H1 (cell line): ENCODE data around the gene SYT13. TPM values are rescaled to one million over a fixed set of nuclear protein-coding genes. Genes with fewer than 3 reads are reported as not detected.

Experiments
- CTCF ChIA-PET: fragments of 300-600 bp; sonication (Branson Sonifier 250); formaldehyde crosslinking; loops from one replicate; lab custom pipeline; 2021; ENCODE audit not compliant: partially characterized antibody; lab: Charles Lee
- POLR2A ChIA-PET: fragments of 300-600 bp; sonication (Branson Sonifier 250); formaldehyde crosslinking; loops from one replicate; lab custom pipeline; 2021; ENCODE audit warnings: inconsistent platforms; ENCODE audit not compliant: partially characterized antibody; lab: Charles Lee
- DNase-seq, 2 experiments: peaks; one replicate each; pipeline versions ENCODE4 v3.0.0 to v3.0.0-alpha.2; 2010 to 2022; ENCODE audit warnings: low spot score in 2 of 2, low read depth in 1 of 2, mixed read lengths in 1 of 2
- FAIRE-seq: peaks from 2 replicates; lab custom pipeline; 2011; peaks lifted over from hg19 to GRCh38; lab: Jason Lieb, UNC
- H2AFZ ChIP-seq: 2 replicates; pipeline ENCODE4 v1.8.1; 2012; ENCODE audit warnings: low read length, inconsistent platforms
- H2AK5ac ChIP-seq: 2 replicates; pipeline ENCODE4 v1.6.1; 2013; ENCODE audit warnings: low read depth, low read length
- H2BK120ac ChIP-seq: replicated peaks from 2 replicates; pipeline ENCODE3; 2013; ENCODE audit warnings: low read depth, low read length, inconsistent platforms
- H2BK12ac ChIP-seq: 2 replicates; pipeline ENCODE4 v1.6.1; 2013; ENCODE audit warnings: low read depth, low read length
- H2BK15ac ChIP-seq: 2 replicates; pipeline ENCODE4 v1.6.1; 2013; ENCODE audit warnings: low read length
- H2BK20ac ChIP-seq: 2 replicates; pipeline ENCODE4 v1.6.1; 2013; ENCODE audit warnings: low read length
- H2BK5ac ChIP-seq: 2 replicates; pipeline ENCODE4 v1.6.1; 2013; ENCODE audit warnings: low read depth, low read length
- H3K14ac ChIP-seq: 2 replicates; pipeline ENCODE4 v1.6.1; 2013; ENCODE audit warnings: inconsistent platforms; ENCODE audit not compliant: insufficient read length
- H3K18ac ChIP-seq: 2 replicates; pipeline ENCODE4 v1.6.1; 2013; ENCODE audit warnings: low read length; ENCODE audit errors: extremely low read depth
- H3K23ac ChIP-seq: 2 replicates; pipeline ENCODE4 v1.6.1; 2013; ENCODE audit warnings: inconsistent platforms; ENCODE audit not compliant: insufficient read length
- H3K23me2 ChIP-seq: 2 replicates; pipeline ENCODE4 v1.6.1; 2013; ENCODE audit warnings: low read depth, low read length
- H3K27ac ChIP-seq: 2 replicates; pipeline ENCODE4 v1.6.1; 2011; ENCODE audit warnings: low read depth, low read length, inconsistent platforms
- H3K27me3 ChIP-seq, 4 experiments: replicated peaks in 1 of 4; 1 replicate in 1 of 4; 2 replicates in 3 of 4; pipeline versions ENCODE4 v1.6.1 to v1.8.1; 2011 to 2013; ENCODE audit warnings: low read length in 3 of 4, mild to moderate bottlenecking in 3 of 4, inconsistent platforms in 2 of 4, mixed read lengths in 2 of 4, moderate library complexity in 1 of 4; ENCODE audit not compliant: control insufficient read depth in 3 of 4, insufficient read depth in 3 of 4; ENCODE audit errors: extremely low read depth in 1 of 4
- H3K36me3 ChIP-seq, 4 experiments: 2 replicates each; pipeline versions ENCODE4 v1.6.1 to v1.8.1; 2011 to 2013; ENCODE audit warnings: mild to moderate bottlenecking in 4 of 4, low read length in 3 of 4, moderate library complexity in 2 of 4, control low read depth in 1 of 4, inconsistent platforms in 1 of 4; ENCODE audit not compliant: insufficient read depth in 4 of 4, control insufficient read depth in 2 of 4
- H3K4ac ChIP-seq: replicated peaks from 2 replicates; pipeline ENCODE3; 2013; ENCODE audit warnings: low read length, low read depth, mixed read lengths, inconsistent platforms; ENCODE audit not compliant: insufficient read length
- H3K4me1 ChIP-seq, 4 experiments: replicated peaks in 1 of 4; 1 replicate in 1 of 4; 2 replicates in 3 of 4; pipeline versions ENCODE4 v1.6.1 to v1.8.1; 2011 to 2013; ENCODE audit warnings: low read length in 3 of 4, inconsistent platforms in 2 of 4, mixed read lengths in 1 of 4; ENCODE audit not compliant: insufficient read depth in 4 of 4, control insufficient read depth in 3 of 4
- H3K4me2 ChIP-seq, 2 experiments: 2 replicates each; pipeline versions ENCODE4 v1.6.1 to v1.8.1; 2011 to 2013; ENCODE audit warnings: low read depth in 2 of 2, low read length in 2 of 2, control low read depth in 1 of 2, inconsistent platforms in 1 of 2, mild to moderate bottlenecking in 1 of 2; ENCODE audit not compliant: insufficient read depth in 1 of 2
- H3K4me3 ChIP-seq, 4 experiments: fragments of 200-600, 300-600 bp in 1 of 4; sonication (generic), shearing (Covaris generic), sonication (Bioruptor Twin) in 1 of 4; 2 replicates each; pipeline versions ENCODE4 v1.5.1 to v1.8.1; 2011 to 2016; ENCODE audit warnings: low read length in 4 of 4, low read depth in 3 of 4, control low read depth in 2 of 4, inconsistent platforms in 2 of 4, mild to moderate bottlenecking in 2 of 4, mixed read lengths in 1 of 4, moderate library complexity in 1 of 4; ENCODE audit not compliant: insufficient read depth in 2 of 4; ENCODE audit errors: extremely low read depth in 1 of 4
- H3K56ac ChIP-seq: replicated peaks from 2 replicates; pipeline ENCODE3; 2013; ENCODE audit warnings: low read depth, mild to moderate bottlenecking, mixed read lengths, low read length, inconsistent platforms; ENCODE audit not compliant: insufficient read length
- H3K79me1 ChIP-seq: 2 replicates; pipeline ENCODE4 v1.6.1; 2013; ENCODE audit warnings: low read depth, low read length, control low read depth
- H3K79me2 ChIP-seq, 2 experiments: 2 replicates each; pipeline versions ENCODE4 v1.6.1 to v1.8.1; 2012 to 2013; ENCODE audit warnings: low read length in 2 of 2, mild to moderate bottlenecking in 2 of 2, inconsistent platforms in 1 of 2; ENCODE audit not compliant: insufficient read depth in 2 of 2, control insufficient read depth in 1 of 2
- H3K9ac ChIP-seq, 4 experiments: replicated peaks in 1 of 4; 1 replicate in 1 of 4; 2 replicates in 3 of 4; pipeline versions ENCODE4 v1.6.1 to v1.8.1; 2011 to 2013; ENCODE audit warnings: low read depth in 3 of 4, low read length in 3 of 4, control low read depth in 2 of 4, mild to moderate bottlenecking in 2 of 4, moderate library complexity in 2 of 4, inconsistent platforms in 1 of 4; ENCODE audit errors: extremely low read depth in 1 of 4
- H3K9me3 ChIP-seq, 2 experiments: 2 replicates each; pipeline versions ENCODE4 v1.6.1 to v1.8.1; 2012 to 2013; ENCODE audit warnings: mild to moderate bottlenecking in 2 of 2, moderate library complexity in 2 of 2, control low read depth in 1 of 2, inconsistent platforms in 1 of 2, low read depth in 1 of 2, low read length in 1 of 2, mixed read lengths in 1 of 2; ENCODE audit not compliant: insufficient read depth in 2 of 2
- H4K20me1 ChIP-seq, 2 experiments: replicated peaks in 1 of 2; 2 replicates each; pipeline versions ENCODE3 to v1.8.1; 2011 to 2013; ENCODE audit warnings: inconsistent platforms in 2 of 2, low read length in 2 of 2, mild to moderate bottlenecking in 1 of 2; ENCODE audit not compliant: insufficient read depth in 2 of 2, control insufficient read depth in 1 of 2
- H4K5ac ChIP-seq: 2 replicates; pipeline ENCODE4 v1.6.1; 2013; ENCODE audit warnings: low read length, low read depth, mixed read lengths, inconsistent platforms; ENCODE audit not compliant: insufficient read length
- H4K8ac ChIP-seq: 2 replicates; pipeline ENCODE4 v1.8.0; 2013; ENCODE audit warnings: mild to moderate bottlenecking, moderate library complexity, low read length, inconsistent platforms; ENCODE audit not compliant: insufficient read depth; ENCODE audit errors: extremely low read depth
- H4K91ac ChIP-seq: replicated peaks from 2 replicates; pipeline ENCODE3; 2013; ENCODE audit warnings: low read length, mixed read lengths, inconsistent platforms; ENCODE audit not compliant: insufficient read length
- ATF2 ChIP-seq: IDR thresholded peaks from 2 replicates; pipeline ENCODE4 v1.6.1; 2012; ENCODE audit warnings: low read length, inconsistent platforms
- CTBP2 ChIP-seq: IDR thresholded peaks from 2 replicates; pipeline ENCODE4 v1.7.0; 2011; ENCODE audit warnings: borderline replicate concordance, mild to moderate bottlenecking, moderate library complexity, mixed read lengths, low read length; ENCODE audit not compliant: insufficient read depth, insufficient read length
- GTF2F1 ChIP-seq: IDR thresholded peaks from 2 replicates; pipeline ENCODE4 v1.6.1; 2012; ENCODE audit warnings: low read depth, low read length, improper control_type of control experiment, borderline replicate concordance
- JUN ChIP-seq: IDR thresholded peaks from 2 replicates; pipeline ENCODE4 v1.6.1; 2011; ENCODE audit warnings: low read depth, mild to moderate bottlenecking, improper control_type of control experiment, low read length
- KDM5A ChIP-seq: fragments of 200-600 bp; IDR thresholded peaks from 2 replicates; pipeline ENCODE4 v1.7.1; 2012; ENCODE audit warnings: mild to moderate bottlenecking, low read length, inconsistent platforms, mixed read lengths
- NANOG ChIP-seq: IDR thresholded peaks from 2 replicates; pipeline ENCODE4 v1.6.1; 2011; ENCODE audit warnings: low read length, low read depth, mild to moderate bottlenecking, inconsistent platforms; ENCODE audit not compliant: insufficient read depth, poor library complexity, severe bottlenecking
- POLR2A ChIP-seq, 2 experiments: IDR thresholded peaks; 1 replicate in 1 of 2; 2 replicates in 1 of 2; pipeline ENCODE4 v1.6.1; 2011; ENCODE audit warnings: low read depth in 2 of 2, low read length in 2 of 2, mild to moderate bottlenecking in 2 of 2; ENCODE audit errors: control extremely low read depth in 1 of 2
- RXRA ChIP-seq: IDR thresholded peaks from 2 replicates; pipeline ENCODE4 v1.6.1; 2011; ENCODE audit warnings: low read depth, mild to moderate bottlenecking, low read length, moderate library complexity; ENCODE audit not compliant: insufficient read depth
- SIRT6 ChIP-seq: IDR thresholded peaks from one replicate; pipeline ENCODE4 v1.7.1; 2012; ENCODE audit warnings: low read length, inconsistent platforms
- SRF ChIP-seq: IDR thresholded peaks from 2 replicates; pipeline ENCODE4 v1.6.1; 2011; ENCODE audit warnings: mild to moderate bottlenecking, low read depth, low read length, moderate library complexity
- WGBS, 2 experiments: shearing (Covaris generic) in 1 of 2; methylation state at CpG; one replicate each; pipeline versions ENCODE4 v1.1.6 to v1.1.7; 2013 to 2015; ENCODE audit warnings: low lambda C conversion rate in 2 of 2, mixed read lengths in 2 of 2, inconsistent platforms in 1 of 2, low coverage in 1 of 2, missing lambda C conversion rate in 1 of 2; ENCODE audit not compliant: insufficient replicate concordance in 2 of 2, insufficient coverage in 1 of 2, insufficient read length in 1 of 2; ENCODE audit errors: extremely low coverage in 1 of 2, missing lambda C conversion rate in 1 of 2; 5-methylcytosine and 5-hydroxymethylcytosine counted together
- polyA plus RNA-seq, 7 experiments: library from polyadenylated mRNA; depleted of rRNA in 3 of 7; stranded (reverse) in 5 of 7; unstranded in 2 of 7; fragments of >200 nt in 5 of 7; fragments of 200-250 nt in 2 of 7; gene quantifications; 1 replicate in 5 of 7; 2 replicates in 1 of 7; 4 replicates in 1 of 7; pipeline versions ENCODE4 v1.2.1 to v1.2.3, GENCODE V29; 2011 to 2013; ENCODE audit warnings: missing spikeins in 2 of 7, mixed read lengths in 2 of 7
- total RNA-seq: library from RNA; stranded (reverse); fragmentation: NEBNext Ultra II Directional; extraction: Animal tissue kit (Norgen Biotek cat#: 25700); gene quantifications from 2 replicates; pipeline ENCODE4 v1.2.1, GENCODE V29; 2021

SYT13 gene
- total and polyA plus RNA-seq, 2 of the 8 experiments (the other 6 are each of a cell fraction or from before 2014, with no cell fraction given): 4.8 to 13.2 TPM

GRCh38 chr11:45209000-45209879 lies 76.9 kb downstream of the SYT13 start:
- POLR2A ChIA-PET: interaction anchor here (1.0 to 3.0 kb wide), 4 partner anchors 28 to 76 kb away, joined by 3 to 10 read pairs (median 3); no protein-coding TSS in a partner anchor
- H3K79me2 ChIP-seq: no peaks in the 10 kb centered on the region
- H3K4me3 ChIP-seq: no peak overlapping the region
- H3K14ac ChIP-seq: no peak overlapping the region
- no peak overlapping the region for H4K91ac ChIP-seq
- H3K27ac ChIP-seq: no peak overlapping the region
- H2AK5ac ChIP-seq: 0 out of 2 replicates have a peak overlapping the region, but pooled peaks have one; percentile 77
- FAIRE-seq (no peak), DNase-seq (no peak)
- no peaks in the 10 kb centered on the region for H3K9me3 ChIP-seq
- 89% methylated on average over 32 of the region's 35 CpGs; no CpG with 5 or more reads in 1 of the 2 experiments for WGBS, 2 experiments
- H3K56ac ChIP-seq: no peak overlapping the region
- H3K4me1 ChIP-seq: peaks cover 3 to 22% (median 14%) of the 10 kb centered on the region in 4 experiments
- H3K36me3 ChIP-seq: no peaks in the 10 kb centered on the region
- no peak overlapping the region for H3K23ac ChIP-seq
- H3K9ac ChIP-seq: no peak overlapping the region
- no peaks in the 10 kb centered on the region for H3K79me1 ChIP-seq
- no peak overlapping the region; the same call in 1 of the 2 replicates for H2BK5ac ChIP-seq
- peak overlapping the region; percentile 71 for H3K18ac ChIP-seq
- H4K20me1 ChIP-seq: no peaks in the 10 kb centered on the region
- peak overlapping the region; percentile 75; the same call in 1 of the 2 replicates for H2BK12ac ChIP-seq
- H4K5ac ChIP-seq: no peak overlapping the region
- H3K23me2 ChIP-seq: no peaks in the 10 kb centered on the region
- CTCF ChIA-PET: interaction anchor here (0.7 to 5.0 kb wide), 15 partner anchors 10 to 896 kb away, joined by 3 to 47 read pairs (median 4); no protein-coding TSS in a partner anchor
- no peak overlapping the region for H2BK20ac ChIP-seq
- no peak overlapping the region for H3K4ac ChIP-seq
- H3K4me2 ChIP-seq: peak overlapping the region in 1 of 2 experiments; percentile 56; a peak in 2 of 4 replicates
- no peaks in the 10 kb centered on the region for H3K27me3 ChIP-seq
- no peak overlapping the region for H4K8ac ChIP-seq
- H2BK15ac ChIP-seq: 0 out of 2 replicates have a peak overlapping the region, but pooled peaks have one; percentile 8
- H2AFZ ChIP-seq: no peak overlapping the region
- H2BK120ac ChIP-seq: no peak overlapping the region
- TF ChIP-seq SRF: no peak
- no peak for TF ChIP-seq ATF2
- no peak for TF ChIP-seq CTBP2
- no peak for TF ChIP-seq KDM5A
- no peak for TF ChIP-seq POLR2A (IDR thresholded peaks at IDR 0.05; ENCODE audit: control extremely low read depth in 1 of 2, low read depth in 2 of 2, low read length in 2 of 2)
- TF ChIP-seq SIRT6: no peak
- no peak for TF ChIP-seq RXRA
- no peak for TF ChIP-seq GTF2F1
- no peak for TF ChIP-seq NANOG
- no peak for TF ChIP-seq JUN
